ENCODE data around the gene DNM3.

- TF ChIP-seq CTCF (conservative IDR thresholded peaks at IDR 0.05 in 1 of 2, IDR thresholded peaks at IDR 0.05 in 1 of 2; ENCODE audit: extremely low read depth in 1 of 2, insufficient read depth in 1 of 2, low read depth in 1 of 2, low read length in 2 of 2) (no peak), EZH2 (IDR thresholded peaks at IDR 0.05; ENCODE audit: borderline replicate concordance, low read length) (no peak)
These were observed 295.6 kb downstream of the DNM3 start for GRCh38 chr1:172136925-172137324.
